Measurements from ENCODE around the gene DOCK8. TPM values are rescaled to one million over a fixed set of nuclear protein-coding genes. Genes with fewer than 3 reads are reported as not detected.
A peak's percentile ranks its signal among the peaks of the same experiment; 100 is the strongest.

DOCK8 gene
- total RNA-seq, 2 donors from 2014 or later = 24.6 to 35.5 TPM

GRCh38 chr9:503881-504852 is 289.5 kb downstream of the DOCK8 start, which contains the start of gene KANK1:
Gene KANK1, plus strand, starts transcription at chr9:504695.
- H3K4me3 ChIP-seq = peak within 1 kb of the TSS; percentile 67 to 75
- peak within 1 kb of the TSS; percentile 88 to 92 for H3K27ac ChIP-seq
- H3K36me3 ChIP-seq = no peaks in the 10 kb centered on the region
- under 1% methylated on average over 105 of the region's 119 CpGs for WGBS
- TF ChIP-seq POLR2A (IDR thresholded peaks at IDR 0.05) (peak; percentile 68), CTCF (IDR thresholded peaks at IDR 0.05) (peak; percentile 30 to 64 (median 54)), POLR2AphosphoS5 (IDR thresholded peaks at IDR 0.05) (no peak)
- intact Hi-C loops (cut with DNase I) = loop anchor here (10.0 kb wide), 1 partner anchor 49 kb away; no protein-coding TSS in a partner anchor
- H3K4me1 ChIP-seq (replicated peaks) = peaks cover 2% of the 10 kb centered on the region
- no peaks in the 10 kb centered on the region for H3K9me3 ChIP-seq
- peak; percentile 76 for DNase-seq (ENCODE audit: low spot score)
- H3K27me3 ChIP-seq (replicated peaks; ENCODE audit: insufficient read depth) = no peaks in the 10 kb centered on the region

- TF ChIP-seq CTCF (IDR thresholded peaks at IDR 0.05) (no peak), POLR2AphosphoS5 (IDR thresholded peaks at IDR 0.05) (no peak), POLR2A (IDR thresholded peaks at IDR 0.05) (no peak)
- DNase-seq (ENCODE audit: low spot score) = peak; percentile 14
- WGBS = under 1% methylated on average over 44 of the region's 92 CpGs
- Histone ChIP-seq H3K4me1 (replicated peaks) (peaks cover 2% of the 10 kb centered on the region), H3K9me3 (no peaks in the 10 kb centered on the region), H3K27me3 (replicated peaks; ENCODE audit: insufficient read depth) (no peaks in the 10 kb centered on the region), H3K27ac (peak overlapping the region; percentile 88 to 92), H3K36me3 (no peaks in the 10 kb centered on the region), H3K4me3 (peak overlapping the region; percentile 67 to 75)
- intact Hi-C loops (cut with DNase I) = loop anchor here (10.0 kb wide), 1 partner anchor 50 kb away; no protein-coding TSS in a partner anchor
Observed at GRCh38 chr9:504921-505740, 290.5 kb downstream of the DOCK8 start.

- Histone ChIP-seq H3K9me3 (no peaks in the 10 kb centered on the region), H3K27ac (peak overlapping the region; percentile 88 to 92), H3K27me3 (replicated peaks; ENCODE audit: insufficient read depth) (no peaks in the 10 kb centered on the region), H3K36me3 (no peaks in the 10 kb centered on the region), H3K4me1 (replicated peaks) (peaks cover 2% of the 10 kb centered on the region), H3K4me3 (peak overlapping the region; percentile 67 to 75)
- TF ChIP-seq POLR2AphosphoS5 (IDR thresholded peaks at IDR 0.05) (no peak), POLR2A (IDR thresholded peaks at IDR 0.05) (no peak), CTCF (IDR thresholded peaks at IDR 0.05) (no peak)
- 10% methylated on average over 5 of the region's 5 CpGs for WGBS
- intact Hi-C loops (cut with DNase I) = loop anchor here (10.0 kb wide), 1 partner anchor 51 kb away; no protein-coding TSS in a partner anchor
- no peak for DNase-seq (ENCODE audit: low spot score)
Observed at GRCh38 chr9:505741-506059, 291.0 kb downstream of the DOCK8 start.

- Histone ChIP-seq H3K27me3 (replicated peaks; ENCODE audit: insufficient read depth) (no peaks in the 10 kb centered on the region), H3K4me3 (peak overlapping the region in 1 of 2 donors; percentile 75), H3K4me1 (replicated peaks) (peaks cover 2% of the 10 kb centered on the region), H3K9me3 (no peaks in the 10 kb centered on the region), H3K27ac (no peak overlapping the region), H3K36me3 (no peaks in the 10 kb centered on the region)
- TF ChIP-seq POLR2A (IDR thresholded peaks at IDR 0.05) (no peak), CTCF (IDR thresholded peaks at IDR 0.05) (no peak), POLR2AphosphoS5 (IDR thresholded peaks at IDR 0.05) (no peak)
- DNase-seq (ENCODE audit: low spot score) = no peak
- intact Hi-C loops (cut with DNase I) = loop anchor here (10.0 kb wide), 1 partner anchor 51 kb away; no protein-coding TSS in a partner anchor
- 57% methylated on average over 7 of the region's 7 CpGs for WGBS
Observed at GRCh38 chr9:506281-506680, 291.6 kb downstream of the DOCK8 start.
